H1 (cell line): ENCODE data around the gene PLEKHG3. TPM values are rescaled to one million over a fixed set of nuclear protein-coding genes. Genes with fewer than 3 reads are reported as not detected.

ENCODE experiments used
- ATF3 ChIP-seq: IDR thresholded peaks from 2 replicates; pipeline ENCODE4 v1.6.1; 2011; ENCODE audit warnings: low read depth, mild to moderate bottlenecking, low read length; ENCODE audit not compliant: insufficient read depth
- KDM5A ChIP-seq: fragments of 200-600 bp; IDR thresholded peaks from 2 replicates; pipeline ENCODE4 v1.7.1; 2012; ENCODE audit warnings: mild to moderate bottlenecking, low read length, inconsistent platforms, mixed read lengths
- PHF8 ChIP-seq: fragments of 200-600 bp; sonication (generic); conservative IDR thresholded peaks from 2 replicates; pipeline ENCODE4 v1.7.1; 2012; ENCODE audit warnings: low read depth, mild to moderate bottlenecking, inconsistent platforms, low read length, moderate library complexity
- POU5F1 ChIP-seq: IDR thresholded peaks from 2 replicates; pipeline ENCODE4 v1.6.1; 2011; ENCODE audit warnings: low read depth, mild to moderate bottlenecking, low read length, moderate library complexity
- SP4 ChIP-seq: IDR thresholded peaks from 2 replicates; pipeline ENCODE4 v1.6.1; 2012; ENCODE audit warnings: low read length, inconsistent platforms
- polyA plus RNA-seq, 7 experiments: library from polyadenylated mRNA; depleted of rRNA in 3 of 7; stranded (reverse) in 5 of 7; unstranded in 2 of 7; fragments of >200 nt in 5 of 7; fragments of 200-250 nt in 2 of 7; gene quantifications; 1 replicate in 5 of 7; 2 replicates in 1 of 7; 4 replicates in 1 of 7; pipeline versions ENCODE4 v1.2.1 to v1.2.3, GENCODE V29; 2011 to 2013; ENCODE audit warnings: missing spikeins in 2 of 7, mixed read lengths in 2 of 7
- total RNA-seq: library from RNA; stranded (reverse); fragmentation: NEBNext Ultra II Directional; extraction: Animal tissue kit (Norgen Biotek cat#: 25700); gene quantifications from 2 replicates; pipeline ENCODE4 v1.2.1, GENCODE V29; 2021

The PLEKHG3 gene
- total and polyA plus RNA-seq, 2 of the 8 experiments (the other 6 are each of a cell fraction or from before 2014, with no cell fraction given): 43.4 to 90.6 TPM

- TF ChIP-seq POU5F1: no peak
- TF ChIP-seq SP4: no peak
- TF ChIP-seq ATF3: no peak
- no peak for TF ChIP-seq KDM5A
- no peak for TF ChIP-seq PHF8
- TF ChIP-seq, all 59 proteins: peak for 0
These were observed 47.2 kb upstream of the PLEKHG3 start (continued) for GRCh38 chr14:64656986-64657385.
